ENCODE measurements around the gene SLC27A4. TPM values are rescaled to one million over a fixed set of nuclear protein-coding genes. Genes with fewer than 3 reads are reported as not detected.

Gene SLC27A4
- total and polyA plus RNA-seq, 7 experiments from 2014 or later: 6.1 to 20.1 (median 10.1) TPM

GRCh38 chr9:128372188-128372641, 31.9 kb downstream of the SLC27A4 start:
- intact Hi-C loops (cut with micrococcal nuclease): loop anchor here in 1 of 2 donors (5.0 kb wide), 1 partner anchor 130 kb away; the partner anchor contains the start of gene GLE1
- H3K4me3 ChIP-seq (ENCODE audit: low read length): peak overlapping the region; percentile 92
- H3K27me3 ChIP-seq (ENCODE audit: control insufficient read depth in 2 of 2, insufficient read depth in 2 of 2, low read length in 2 of 2): no peaks in the 10 kb centered on the region
- no peak for ATAC-seq
- ChIA-PET CTCF (interaction anchor here (1.5 to 2.9 kb wide), 2 partner anchors 10 to 31 kb away, joined by 6 to 19 read pairs; no protein-coding TSS in a partner anchor), POLR2A (interaction anchor here (1.4 to 2.7 kb wide), 4 partner anchors 11 to 399 kb away, joined by 3 to 28 read pairs (median 5); partner anchors contain the start of genes GOLGA2, SWI5 and ZER1)
- H3K4me1 Mint-ChIP-seq: peaks cover 18 to 41% (median 36%) of the 10 kb centered on the region in 7 donors
- H3K4me3 Mint-ChIP-seq: peak overlapping the region; percentile 86 to 99 (median 96)
- H3K27me3 Mint-ChIP-seq: no peaks in the 10 kb centered on the region
- peaks cover 0 to 11% (median 9%) of the 10 kb centered on the region in 5 donors for H3K36me3 Mint-ChIP-seq
- peaks cover 0 to 28% (median 0%) of the 10 kb centered on the region in 3 experiments for H3K36me3 ChIP-seq (ENCODE audit: control insufficient read depth in 2 of 3, insufficient read depth in 3 of 3, low read length in 3 of 3)
- H3K9me3 Mint-ChIP-seq: peaks cover 0 to 2% (median 0%) of the 10 kb centered on the region in 11 donors
- DNase-seq: no peak
- H3K4me1 ChIP-seq (ENCODE audit: control insufficient read depth in 2 of 2, insufficient read depth in 2 of 2, low read length in 2 of 2): peaks cover 17% of the 10 kb centered on the region in 2 donors
- no peaks in the 10 kb centered on the region for H3K9me3 ChIP-seq (ENCODE audit: control insufficient read depth in 2 of 3, low read length in 3 of 3)
- peak overlapping the region; percentile 94 to 99 (median 98) for H3K27ac Mint-ChIP-seq
- H3K27ac ChIP-seq (ENCODE audit: low read depth, low read length): peak overlapping the region; percentile 94

- H3K27me3 Mint-ChIP-seq: no peaks in the 10 kb centered on the region
- Histone ChIP-seq H3K4me3 (ENCODE audit: low read length) (no peak overlapping the region), H3K27me3 (ENCODE audit: control insufficient read depth in 2 of 2, insufficient read depth in 2 of 2, low read length in 2 of 2) (no peaks in the 10 kb centered on the region), H3K4me1 (ENCODE audit: control insufficient read depth in 2 of 2, insufficient read depth in 2 of 2, low read length in 2 of 2) (peaks cover 17% of the 10 kb centered on the region in 2 donors), H3K9me3 (ENCODE audit: control insufficient read depth in 2 of 3, low read length in 3 of 3) (no peaks in the 10 kb centered on the region), H3K36me3 (ENCODE audit: control insufficient read depth in 2 of 3, insufficient read depth in 3 of 3, low read length in 3 of 3) (peaks cover 0 to 30% (median 0%) of the 10 kb centered on the region in 3 experiments), H3K27ac (ENCODE audit: low read depth, low read length) (no peak overlapping the region)
- H3K4me1 Mint-ChIP-seq: peaks cover 18 to 41% (median 36%) of the 10 kb centered on the region in 7 donors
- ATAC-seq: no peak
- H3K4me3 Mint-ChIP-seq: peak overlapping the region; percentile 86 to 99 (median 96)
- peak overlapping the region in 7 of 9 donors; percentile 80 to 98 (median 96) for H3K27ac Mint-ChIP-seq
- peaks cover 0 to 13% (median 9%) of the 10 kb centered on the region in 5 donors for H3K36me3 Mint-ChIP-seq
- peaks cover 0 to 2% (median 0%) of the 10 kb centered on the region in 11 donors for H3K9me3 Mint-ChIP-seq
- CTCF ChIA-PET: interaction anchor here (0.6 to 2.9 kb wide), 3 partner anchors 9 to 68 kb away, joined by 3 to 19 read pairs (median 5); no protein-coding TSS in a partner anchor
- POLR2A ChIA-PET: interaction anchor here (0.6 to 2.7 kb wide), 2 partner anchors 11 to 22 kb away, joined by 3 to 28 read pairs; no protein-coding TSS in a partner anchor
- intact Hi-C loops (cut with micrococcal nuclease): loop anchor here in 1 of 2 donors (5.0 kb wide), 1 partner anchor 130 kb away; the partner anchor contains the start of gene GLE1
- no peak for DNase-seq
Measured at GRCh38 chr9:128372784-128373183, 32.5 kb downstream of the SLC27A4 start.

- peaks cover 0 to 43% (median 0%) of the 10 kb centered on the region in 3 experiments for H3K36me3 ChIP-seq (ENCODE audit: control insufficient read depth in 2 of 3, insufficient read depth in 3 of 3, low read length in 3 of 3)
- peaks cover 17% of the 10 kb centered on the region in 2 donors for H3K4me1 ChIP-seq (ENCODE audit: control insufficient read depth in 2 of 2, insufficient read depth in 2 of 2, low read length in 2 of 2)
- H3K9me3 ChIP-seq (ENCODE audit: control insufficient read depth in 2 of 3, low read length in 3 of 3): no peaks in the 10 kb centered on the region
- H3K4me1 Mint-ChIP-seq: peaks cover 18 to 41% (median 36%) of the 10 kb centered on the region in 7 donors
- DNase-seq (no peak), ATAC-seq (no peak)
- no peak overlapping the region for H3K27ac ChIP-seq (ENCODE audit: low read depth, low read length)
- no peak overlapping the region for H3K27ac Mint-ChIP-seq
- H3K4me3 ChIP-seq (ENCODE audit: low read length): no peak overlapping the region
- H3K27me3 Mint-ChIP-seq: no peaks in the 10 kb centered on the region
- ChIA-PET CTCF (no interaction called here), POLR2A (interaction anchor here (0.6 kb wide), 1 partner anchor 183 kb away, joined by 3 read pairs; no protein-coding TSS in a partner anchor)
- no peak overlapping the region for H3K4me3 Mint-ChIP-seq
- H3K9me3 Mint-ChIP-seq: peaks cover 0 to 2% (median 0%) of the 10 kb centered on the region in 11 donors
- H3K36me3 Mint-ChIP-seq: peaks cover 0 to 23% (median 11%) of the 10 kb centered on the region in 5 donors
- intact Hi-C loops (cut with micrococcal nuclease): loop anchor here in 1 of 2 donors (5.0 kb wide), 1 partner anchor 128 kb away; the partner anchor contains the start of gene GLE1
- H3K27me3 ChIP-seq (ENCODE audit: control insufficient read depth in 2 of 2, insufficient read depth in 2 of 2, low read length in 2 of 2): no peaks in the 10 kb centered on the region
Measured at GRCh38 chr9:128374221-128374675, 33.9 kb downstream of the SLC27A4 start.

GRCh38 chr9:128375865-128376264, 35.5 kb downstream of the SLC27A4 start:
- CTCF ChIA-PET: interaction anchor here (0.6 to 1.2 kb wide), 2 partner anchors 13 to 548 kb away, joined by 3 read pairs; no protein-coding TSS in a partner anchor
- peaks cover 0 to 2% (median 0%) of the 10 kb centered on the region in 11 donors for H3K9me3 Mint-ChIP-seq

GRCh38 chr9:128382261-128382660, 41.9 kb downstream of the SLC27A4 start:
- H3K4me1 Mint-ChIP-seq: peaks cover 0 to 3% (median 0%) of the 10 kb centered on the region in 7 donors
- no peaks in the 10 kb centered on the region for H3K9me3 ChIP-seq (ENCODE audit: control insufficient read depth in 2 of 3, low read length in 3 of 3)
- no peaks in the 10 kb centered on the region for H3K4me1 ChIP-seq (ENCODE audit: control insufficient read depth in 2 of 2, insufficient read depth in 2 of 2, low read length in 2 of 2)
- no peak for DNase-seq
- H3K27me3 ChIP-seq (ENCODE audit: control insufficient read depth in 2 of 2, insufficient read depth in 2 of 2, low read length in 2 of 2): no peaks in the 10 kb centered on the region
- H3K4me3 ChIP-seq (ENCODE audit: low read length): no peak overlapping the region
- no peaks in the 10 kb centered on the region for H3K9me3 Mint-ChIP-seq
- H3K27ac Mint-ChIP-seq: no peak overlapping the region
- ChIA-PET POLR2A (no interaction called here), CTCF (no interaction called here)
- H3K27me3 Mint-ChIP-seq: no peaks in the 10 kb centered on the region
- no peak overlapping the region for H3K27ac ChIP-seq (ENCODE audit: low read depth, low read length)
- ATAC-seq: no peak
- H3K36me3 Mint-ChIP-seq: peaks cover 4 to 38% (median 6%) of the 10 kb centered on the region in 5 donors
- intact Hi-C loops (cut with micrococcal nuclease): no loop called here
- H3K4me3 Mint-ChIP-seq: no peak overlapping the region
- peaks cover 5 to 89% (median 11%) of the 10 kb centered on the region in 3 experiments for H3K36me3 ChIP-seq (ENCODE audit: control insufficient read depth in 2 of 3, insufficient read depth in 3 of 3, low read length in 3 of 3)

More at GRCh38 chr9:128375865-128376264, 35.5 kb downstream of the SLC27A4 start:
- Mint-ChIP-seq H3K4me1 (peaks cover 13 to 34% (median 27%) of the 10 kb centered on the region in 7 donors), H3K27me3 (no peaks in the 10 kb centered on the region), H3K36me3 (peaks cover 0 to 27% (median 15%) of the 10 kb centered on the region in 5 donors), H3K27ac (no peak overlapping the region), H3K4me3 (no peak overlapping the region)
- no peak for ATAC-seq
- H3K27ac ChIP-seq (ENCODE audit: low read depth, low read length): no peak overlapping the region
- no peaks in the 10 kb centered on the region for H3K9me3 ChIP-seq (ENCODE audit: control insufficient read depth in 2 of 3, low read length in 3 of 3)
- intact Hi-C loops (cut with micrococcal nuclease): no loop called here
- H3K4me1 ChIP-seq (ENCODE audit: control insufficient read depth in 2 of 2, insufficient read depth in 2 of 2, low read length in 2 of 2): peaks cover 11% of the 10 kb centered on the region in 2 donors
- no peak overlapping the region for H3K4me3 ChIP-seq (ENCODE audit: low read length)
- no peak for DNase-seq
- no peaks in the 10 kb centered on the region for H3K27me3 ChIP-seq (ENCODE audit: control insufficient read depth in 2 of 2, insufficient read depth in 2 of 2, low read length in 2 of 2)
- POLR2A ChIA-PET: interaction anchor here (0.6 to 1.1 kb wide), 4 partner anchors 12 to 309 kb away, joined by 3 read pairs; no protein-coding TSS in a partner anchor
- peaks cover 0 to 53% (median 4%) of the 10 kb centered on the region in 3 experiments for H3K36me3 ChIP-seq (ENCODE audit: control insufficient read depth in 2 of 3, insufficient read depth in 3 of 3, low read length in 3 of 3)

GRCh38 chr9:128383007-128383753, 42.9 kb downstream of the SLC27A4 start:
- no peaks in the 10 kb centered on the region for H3K9me3 Mint-ChIP-seq
- Histone ChIP-seq H3K9me3 (ENCODE audit: control insufficient read depth in 2 of 3, low read length in 3 of 3) (no peaks in the 10 kb centered on the region), H3K27ac (ENCODE audit: low read depth, low read length) (no peak overlapping the region), H3K36me3 (ENCODE audit: control insufficient read depth in 2 of 3, insufficient read depth in 3 of 3, low read length in 3 of 3) (peaks cover 7 to 92% (median 16%) of the 10 kb centered on the region in 3 experiments), H3K4me3 (ENCODE audit: low read length) (no peak overlapping the region), H3K27me3 (ENCODE audit: control insufficient read depth in 2 of 2, insufficient read depth in 2 of 2, low read length in 2 of 2) (no peaks in the 10 kb centered on the region), H3K4me1 (ENCODE audit: control insufficient read depth in 2 of 2, insufficient read depth in 2 of 2, low read length in 2 of 2) (no peaks in the 10 kb centered on the region)
- CTCF ChIA-PET: no interaction called here
- intact Hi-C loops (cut with micrococcal nuclease): no loop called here
- peaks cover 0 to 3% (median 0%) of the 10 kb centered on the region in 7 donors for H3K4me1 Mint-ChIP-seq
- ATAC-seq (no peak), DNase-seq (no peak)
- H3K27me3 Mint-ChIP-seq: no peaks in the 10 kb centered on the region
- H3K36me3 Mint-ChIP-seq: peaks cover 4 to 42% (median 6%) of the 10 kb centered on the region in 5 donors
- no peak overlapping the region for H3K27ac Mint-ChIP-seq
- H3K4me3 Mint-ChIP-seq: no peak overlapping the region
- POLR2A ChIA-PET: no interaction called here

Data from naive thymus-derived CD4-positive, alpha-beta T cell (primary cell).